ENCODE data around the gene CCDC9B.

CCDC9B gene

DNA sequence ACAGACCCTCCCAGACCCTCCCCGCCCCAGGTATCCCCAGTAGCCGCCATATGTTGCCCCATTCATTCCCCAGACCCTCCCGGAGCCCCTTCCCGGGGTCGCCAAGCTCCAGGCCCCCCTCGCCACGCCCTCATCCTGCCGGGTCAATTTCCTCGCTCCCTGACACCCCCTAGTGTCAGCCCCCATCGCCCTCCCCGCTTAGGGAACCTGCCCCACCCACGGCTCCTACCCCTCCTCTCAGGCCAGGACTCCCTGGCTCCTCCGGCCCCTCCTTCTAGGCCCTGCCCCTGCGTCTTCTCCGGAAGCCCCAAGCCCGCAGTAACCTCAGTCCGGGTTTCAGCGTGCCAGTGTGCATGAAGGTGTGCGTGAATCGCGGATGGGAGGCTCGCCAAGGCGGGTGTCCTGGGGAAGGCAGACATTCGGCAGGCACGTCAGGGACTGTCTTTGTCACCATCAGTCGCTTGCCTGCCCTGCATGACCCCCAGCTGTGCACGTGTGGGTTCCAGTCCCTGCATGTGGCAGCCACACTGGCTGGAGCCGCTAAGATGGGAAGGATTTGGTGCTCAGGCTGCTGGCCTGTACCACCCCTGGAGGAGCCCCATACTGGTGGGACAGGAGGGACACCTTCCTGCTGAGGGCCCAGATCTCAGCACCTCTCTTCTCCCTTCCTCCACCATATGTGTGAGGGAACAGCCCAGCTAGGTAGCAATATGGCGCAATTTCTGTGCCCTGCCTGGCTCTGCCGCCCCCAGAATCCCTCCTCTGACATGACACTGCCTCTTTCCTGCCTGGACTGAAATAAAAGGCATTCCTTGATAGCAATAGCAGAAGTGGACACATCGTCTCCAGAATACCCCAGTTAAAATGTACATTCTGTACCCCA is 18.0 kb upstream of the CCDC9B start:
- in situ Hi-C loops (cut with HindIII; ENCODE audit: low sequenced_read_pairs): no loop called here
- peak overlapping the region; percentile 46 for H3K4me3 ChIP-seq (ENCODE audit: low read depth, low read length)
- DNase-seq (ENCODE audit: low read depth, low spot score): no peak
- TF ChIP-seq, protein P1, sequence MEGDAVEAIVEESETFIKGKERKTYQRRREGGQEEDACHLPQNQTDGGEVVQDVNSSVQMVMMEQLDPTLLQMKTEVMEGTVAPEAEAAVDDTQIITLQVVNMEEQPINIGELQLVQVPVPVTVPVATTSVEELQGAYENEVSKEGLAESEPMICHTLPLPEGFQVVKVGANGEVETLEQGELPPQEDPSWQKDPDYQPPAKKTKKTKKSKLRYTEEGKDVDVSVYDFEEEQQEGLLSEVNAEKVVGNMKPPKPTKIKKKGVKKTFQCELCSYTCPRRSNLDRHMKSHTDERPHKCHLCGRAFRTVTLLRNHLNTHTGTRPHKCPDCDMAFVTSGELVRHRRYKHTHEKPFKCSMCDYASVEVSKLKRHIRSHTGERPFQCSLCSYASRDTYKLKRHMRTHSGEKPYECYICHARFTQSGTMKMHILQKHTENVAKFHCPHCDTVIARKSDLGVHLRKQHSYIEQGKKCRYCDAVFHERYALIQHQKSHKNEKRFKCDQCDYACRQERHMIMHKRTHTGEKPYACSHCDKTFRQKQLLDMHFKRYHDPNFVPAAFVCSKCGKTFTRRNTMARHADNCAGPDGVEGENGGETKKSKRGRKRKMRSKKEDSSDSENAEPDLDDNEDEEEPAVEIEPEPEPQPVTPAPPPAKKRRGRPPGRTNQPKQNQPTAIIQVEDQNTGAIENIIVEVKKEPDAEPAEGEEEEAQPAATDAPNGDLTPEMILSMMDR (IDR thresholded peaks at IDR 0.05; ENCODE audit: low read depth, low read length): peak; percentile 1

DNA sequence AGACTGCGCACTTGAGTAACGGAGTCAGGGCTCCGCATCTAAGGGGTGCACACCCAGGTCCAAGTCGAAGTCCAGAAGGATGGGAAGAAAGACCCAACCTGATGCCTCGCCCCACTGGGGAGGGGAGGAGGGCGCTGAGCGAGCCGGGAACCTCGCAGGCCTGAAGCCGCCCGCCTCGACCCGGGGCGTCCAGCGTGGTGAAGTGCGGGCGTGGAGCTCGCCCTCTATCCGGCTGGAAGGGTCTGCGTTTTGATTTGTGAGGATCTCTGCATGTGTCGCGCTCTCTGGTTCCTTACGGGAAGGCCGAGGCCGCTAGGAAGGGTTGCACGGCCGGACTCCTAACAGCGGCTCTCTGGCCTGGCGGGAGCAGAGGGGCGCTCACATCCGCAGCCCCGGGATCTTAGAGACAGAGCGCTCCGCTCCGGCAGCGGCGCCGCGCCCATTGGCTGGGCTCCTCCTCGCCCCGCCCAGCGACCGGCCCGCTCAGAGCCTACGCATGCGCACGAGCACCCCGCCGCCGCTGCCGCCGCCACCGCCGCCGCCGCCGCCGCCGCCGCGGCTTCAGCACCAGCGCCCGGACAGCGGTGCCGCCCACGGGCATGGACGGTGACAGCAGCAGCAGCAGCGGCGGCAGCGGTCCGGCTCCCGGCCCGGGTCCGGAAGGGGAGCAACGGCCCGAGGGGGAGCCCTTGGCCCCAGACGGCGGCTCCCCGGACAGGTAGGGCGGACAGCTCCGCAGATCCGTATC is 17.2 kb upstream of the CCDC9B start, which contains the start of gene DISP2:
DISP2 (plus strand) TSS at position 497 of the 748 bp plus-strand sequence; CDS start at position 600, 103 bp downstream.
- H3K4me3 ChIP-seq (ENCODE audit: low read depth, low read length): peak within 1 kb of the TSS; percentile 46
- in situ Hi-C loops (cut with HindIII; ENCODE audit: low sequenced_read_pairs): no loop called here
- TF ChIP-seq, protein P1 (IDR thresholded peaks at IDR 0.05; ENCODE audit: low read depth, low read length): no peak
- DNase-seq (ENCODE audit: low read depth, low spot score): peak; percentile 71

DNA sequence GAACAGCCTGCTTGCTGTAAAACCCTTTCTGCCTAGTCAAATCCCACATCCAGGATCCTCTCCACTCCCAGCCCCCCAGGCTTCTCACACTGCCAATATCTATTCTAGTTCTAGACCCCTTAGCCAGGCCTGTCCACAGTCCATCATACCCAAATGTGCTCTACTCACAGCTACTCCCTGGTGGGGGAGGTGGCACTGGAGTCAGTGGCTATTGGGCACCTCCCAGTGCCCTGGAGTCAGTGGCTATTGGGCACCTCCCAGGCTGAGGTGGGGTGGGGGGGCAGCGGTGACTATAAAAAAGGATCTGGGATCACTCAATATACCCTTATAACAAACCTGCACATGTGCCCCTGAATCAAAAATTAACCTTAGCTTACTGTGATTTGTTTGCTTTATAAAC is 16.5 kb upstream of the CCDC9B start:
- no peak for DNase-seq (ENCODE audit: low read depth, low spot score)
- no peak overlapping the region for H3K4me3 ChIP-seq (ENCODE audit: low read depth, low read length)
- in situ Hi-C loops (cut with HindIII; ENCODE audit: low sequenced_read_pairs): no loop called here
- TF ChIP-seq, protein P1 (IDR thresholded peaks at IDR 0.05; ENCODE audit: low read depth, low read length): no peak

DNA sequence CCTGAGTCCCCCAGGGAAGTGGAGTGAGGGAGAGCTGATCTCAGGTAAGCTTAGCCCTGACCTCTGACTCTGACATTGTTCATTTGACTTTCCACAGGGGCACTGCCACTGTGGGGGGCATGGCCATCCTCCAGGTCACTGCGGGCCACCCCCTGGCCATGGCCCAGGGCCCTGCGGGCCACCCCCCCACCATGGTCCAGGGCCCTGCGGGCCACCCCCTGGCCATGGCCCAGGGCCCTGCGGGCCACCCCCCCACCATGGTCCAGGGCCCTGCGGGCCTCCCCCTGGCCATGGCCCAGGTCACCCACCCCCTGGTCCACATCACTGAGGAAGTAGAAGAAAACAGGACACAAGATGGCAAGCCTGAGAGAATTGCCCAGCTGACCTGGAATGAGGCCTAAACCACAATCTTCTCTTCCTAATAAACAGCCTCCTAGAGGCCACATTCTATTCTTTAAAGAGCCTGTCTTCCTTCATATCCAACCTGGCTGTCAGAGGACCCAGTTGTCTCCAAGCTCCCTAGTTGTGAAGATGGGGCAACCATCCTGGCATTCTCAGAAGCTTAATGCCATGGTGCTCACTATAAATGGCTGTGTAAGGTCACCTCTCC is 15.3 kb upstream of the CCDC9B start:
- TF ChIP-seq, protein P1 (IDR thresholded peaks at IDR 0.05; ENCODE audit: low read depth, low read length): no peak
- in situ Hi-C loops (cut with HindIII; ENCODE audit: low sequenced_read_pairs): no loop called here
- no peak for DNase-seq (ENCODE audit: low read depth, low spot score)

DNA sequence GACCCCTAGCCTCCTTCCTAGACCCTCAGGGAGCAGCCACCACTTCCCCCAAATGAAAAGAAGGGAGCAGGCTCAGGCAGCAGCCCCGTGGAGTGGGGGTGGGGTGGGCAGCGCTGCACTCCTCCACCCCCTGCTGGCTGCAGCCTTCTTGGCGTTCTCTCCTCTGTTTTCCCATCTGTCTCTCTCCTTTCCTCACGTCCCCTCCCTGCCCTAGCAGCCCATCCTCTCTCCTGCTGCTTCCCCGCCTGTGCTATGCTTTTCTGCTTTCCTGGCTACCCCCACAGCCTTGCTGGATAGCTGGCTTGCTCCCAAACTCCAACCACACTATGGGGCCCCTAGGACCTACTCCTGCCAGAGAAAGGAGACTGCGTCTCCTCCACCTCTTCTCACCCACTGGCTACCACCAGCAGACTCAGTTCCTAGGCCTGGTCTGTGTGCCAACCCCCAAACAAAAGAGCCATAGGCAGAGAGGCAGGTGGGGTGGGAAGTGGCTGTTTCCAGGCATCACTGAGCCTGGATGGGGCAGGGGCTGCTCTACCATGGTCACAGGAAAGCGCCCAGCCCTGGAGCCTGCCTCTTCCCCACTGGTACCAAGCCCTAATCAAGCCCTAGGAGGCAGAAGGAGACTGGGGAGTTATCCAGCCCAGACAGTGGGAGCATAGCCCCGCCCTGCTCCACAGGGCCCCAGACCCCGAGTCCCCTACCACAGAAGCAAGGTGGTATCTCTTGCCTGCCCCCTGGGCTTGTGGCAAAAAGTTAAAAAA is 13.9 kb upstream of the CCDC9B start:
- DNase-seq (ENCODE audit: low read depth, low spot score): peak; percentile 76
- no peak overlapping the region for H3K4me3 ChIP-seq (ENCODE audit: low read depth, low read length)
- in situ Hi-C loops (cut with HindIII; ENCODE audit: low sequenced_read_pairs): no loop called here
- TF ChIP-seq, protein P1 (IDR thresholded peaks at IDR 0.05; ENCODE audit: low read depth, low read length): peak; percentile 61

More for the DNA sequence above, 15.3 kb upstream of the CCDC9B start:
- no peak overlapping the region for H3K4me3 ChIP-seq (ENCODE audit: low read depth, low read length)

DNA sequence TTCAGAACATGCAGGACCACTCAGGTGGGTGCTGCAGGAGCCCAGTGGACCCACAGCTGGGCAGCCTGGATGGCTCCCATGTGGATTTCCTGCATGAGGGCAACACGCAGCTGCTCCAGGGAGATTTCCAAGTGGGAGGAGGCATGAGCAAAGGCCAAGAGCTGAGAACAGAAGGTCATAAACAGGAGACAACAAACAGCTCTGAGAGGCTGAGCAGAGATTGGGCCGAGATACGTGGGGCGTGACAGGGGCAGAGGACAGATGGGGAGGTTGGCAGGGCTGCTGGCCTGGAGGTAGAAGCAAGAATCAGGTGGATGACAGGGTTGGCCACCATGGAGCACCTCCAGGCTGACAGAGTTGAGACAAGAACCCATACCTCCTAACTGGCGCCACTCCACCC is 13.0 kb upstream of the CCDC9B start:
- DNase-seq (ENCODE audit: low read depth, low spot score): no peak
- in situ Hi-C loops (cut with HindIII; ENCODE audit: low sequenced_read_pairs): no loop called here
- TF ChIP-seq, protein P1 (IDR thresholded peaks at IDR 0.05; ENCODE audit: low read depth, low read length): no peak
- no peak overlapping the region for H3K4me3 ChIP-seq (ENCODE audit: low read depth, low read length)
